ENCODE results near the gene TBATA.
"Not testable (repeated sequence)": the region's sequence is repeated elsewhere in the genome, so short reads cannot be mapped to it uniquely, and the experiment has no call there.

TBATA gene

DNA sequence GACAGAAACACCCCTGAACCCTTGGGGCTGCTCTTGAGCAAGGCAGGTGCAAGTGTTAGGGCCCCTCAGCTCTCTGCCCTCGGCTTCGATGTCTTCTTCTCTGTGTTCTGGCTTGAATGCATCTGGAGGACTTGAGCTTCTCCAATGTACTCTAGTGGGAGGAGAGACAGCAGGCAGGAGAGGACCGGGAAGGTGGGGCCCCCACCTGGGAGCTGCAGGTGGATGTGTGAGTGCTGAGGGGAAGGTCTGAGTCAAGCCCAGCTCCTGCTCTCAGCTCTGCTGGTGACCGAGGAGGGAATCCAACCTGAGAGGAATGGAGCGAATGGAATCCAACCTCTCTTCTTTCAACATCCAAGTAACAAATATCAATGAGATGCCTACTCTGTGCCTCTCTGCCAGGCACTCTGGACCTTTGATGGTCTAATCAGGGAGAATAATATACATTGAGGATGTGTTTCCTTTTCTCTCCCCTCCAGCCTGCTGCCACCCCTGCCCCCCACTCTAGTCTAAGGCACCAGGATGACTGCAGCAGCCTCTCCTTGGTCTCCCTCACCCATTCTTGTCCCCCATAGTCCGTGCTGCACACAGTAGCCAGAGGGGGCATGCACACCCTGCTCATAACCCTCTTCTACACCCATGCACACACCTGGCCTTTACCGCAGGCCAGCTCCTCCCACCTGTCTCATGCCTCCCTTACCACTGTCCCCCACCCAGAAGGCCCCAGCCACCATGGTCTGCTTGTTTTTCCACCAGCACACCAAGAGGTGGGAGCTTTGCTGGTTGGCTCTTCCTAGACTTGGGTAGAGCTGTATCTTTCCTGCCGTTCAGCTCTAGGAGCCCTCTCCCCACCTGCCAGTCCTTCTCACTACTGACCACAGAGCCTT is 13.6 kb downstream of the TBATA start:
- Histone ChIP-seq H3K36me3 (ENCODE audit: control insufficient read depth in 1 of 2, insufficient read depth in 2 of 2, low read depth in 1 of 2, low read length in 2 of 2) (no peaks in the 10 kb centered on the region), H3K27me3 (ENCODE audit: control insufficient read depth in 1 of 2, insufficient read depth in 1 of 2, low read length in 2 of 2) (peaks cover 10 to 34% of the 10 kb centered on the region in 2 experiments), H3K4ac (ENCODE audit: low read depth in 1 of 2, low read length in 2 of 2) (no peak overlapping the region), H3K4me1 (ENCODE audit: control insufficient read depth, insufficient read depth, low read depth, low read length) (peaks cover 7% of the 10 kb centered on the region), H3K79me1 (replicated peaks; ENCODE audit: low read length, poor library complexity, severe bottlenecking) (no peaks in the 10 kb centered on the region), H2AK5ac (ENCODE audit: low read length, severe bottlenecking) (no peak overlapping the region), H3K14ac (ENCODE audit: low read length in 2 of 2) (no peak overlapping the region), H2AFZ (ENCODE audit: low read depth, low read length) (no peak overlapping the region), H2BK15ac (ENCODE audit: low read depth, poor library complexity, severe bottlenecking) (no peak overlapping the region), H4K91ac (ENCODE audit: low read length) (no peak overlapping the region), H3K18ac (ENCODE audit: low read depth in 1 of 2, low read length in 2 of 2) (no peak overlapping the region), H3K23ac (ENCODE audit: low read length in 2 of 2) (no peak overlapping the region), H2BK5ac (ENCODE audit: low read depth, low read length, poor library complexity, severe bottlenecking) (no peak overlapping the region), H2BK12ac (ENCODE audit: low read length in 2 of 2) (no peak overlapping the region), H3K4me3 (ENCODE audit: insufficient read depth in 1 of 2, low read depth in 1 of 2, low read length in 2 of 2) (no peak overlapping the region), H3K27ac (ENCODE audit: low read length, poor library complexity, severe bottlenecking) (no peak overlapping the region), H3K9me3 (ENCODE audit: control insufficient read depth, low read length) (no peaks in the 10 kb centered on the region), H4K8ac (ENCODE audit: low read length) (no peak overlapping the region), H3K4me2 (ENCODE audit: low read length, poor library complexity, severe bottlenecking) (no peak overlapping the region), H2BK120ac (ENCODE audit: low read depth, low read length) (no peak overlapping the region), H3K9ac (ENCODE audit: low read length) (no peak overlapping the region)
- DNase-seq, result no peak
- 81% methylated on average over 8 of the region's 8 CpGs for WGBS

DNA sequence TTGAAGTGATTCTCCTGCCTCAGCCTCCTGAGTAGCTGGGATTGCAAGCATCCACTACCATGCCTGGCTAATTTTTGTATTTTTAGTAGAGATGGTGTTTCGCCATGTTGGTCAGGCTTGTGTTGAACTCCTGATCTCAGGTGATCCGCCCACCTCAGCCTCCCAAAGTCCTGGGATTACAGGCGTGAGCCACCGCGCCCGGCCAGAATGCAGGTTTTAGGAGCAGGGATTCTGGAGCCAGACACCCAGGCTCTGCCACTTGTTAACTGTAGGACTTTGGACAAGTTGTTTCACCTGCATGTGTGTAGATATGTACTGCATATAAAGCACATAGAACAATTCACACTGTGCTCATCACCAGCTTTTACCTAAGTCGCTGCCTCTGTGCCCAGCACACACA is 14.7 kb downstream of the TBATA start:
- H3K14ac ChIP-seq (ENCODE audit: low read length in 2 of 2); DNase-seq; H2BK120ac ChIP-seq (ENCODE audit: low read depth, low read length); H3K23ac ChIP-seq (ENCODE audit: low read length in 2 of 2); H2BK5ac ChIP-seq (ENCODE audit: low read depth, low read length, poor library complexity, severe bottlenecking); H2BK12ac ChIP-seq (ENCODE audit: low read length in 2 of 2); H4K8ac ChIP-seq (ENCODE audit: low read length); H2AFZ ChIP-seq (ENCODE audit: low read depth, low read length); H3K36me3 ChIP-seq (ENCODE audit: control insufficient read depth in 1 of 2, insufficient read depth in 2 of 2, low read depth in 1 of 2, low read length in 2 of 2); H2AK5ac ChIP-seq (ENCODE audit: low read length, severe bottlenecking); H3K4me3 ChIP-seq (ENCODE audit: insufficient read depth in 1 of 2, low read depth in 1 of 2, low read length in 2 of 2); H3K27ac ChIP-seq (ENCODE audit: low read length, poor library complexity, severe bottlenecking); H3K79me1 ChIP-seq (replicated peaks; ENCODE audit: low read length, poor library complexity, severe bottlenecking); H3K9me3 ChIP-seq (ENCODE audit: control insufficient read depth, low read length); H3K4me2 ChIP-seq (ENCODE audit: low read length, poor library complexity, severe bottlenecking); H4K91ac ChIP-seq (ENCODE audit: low read length); H3K4ac ChIP-seq (ENCODE audit: low read depth in 1 of 2, low read length in 2 of 2); H3K4me1 ChIP-seq (ENCODE audit: control insufficient read depth, insufficient read depth, low read depth, low read length); H3K9ac ChIP-seq (ENCODE audit: low read length); H2BK15ac ChIP-seq (ENCODE audit: low read depth, poor library complexity, severe bottlenecking); H3K18ac ChIP-seq (ENCODE audit: low read depth in 1 of 2, low read length in 2 of 2): not testable (repeated sequence)
- H3K27me3 ChIP-seq (ENCODE audit: control insufficient read depth in 1 of 2, insufficient read depth in 1 of 2, low read length in 2 of 2), result peaks cover 10 to 34% of the 10 kb centered on the region in 2 experiments
- 94% methylated on average over 4 of the region's 7 CpGs for WGBS

DNA sequence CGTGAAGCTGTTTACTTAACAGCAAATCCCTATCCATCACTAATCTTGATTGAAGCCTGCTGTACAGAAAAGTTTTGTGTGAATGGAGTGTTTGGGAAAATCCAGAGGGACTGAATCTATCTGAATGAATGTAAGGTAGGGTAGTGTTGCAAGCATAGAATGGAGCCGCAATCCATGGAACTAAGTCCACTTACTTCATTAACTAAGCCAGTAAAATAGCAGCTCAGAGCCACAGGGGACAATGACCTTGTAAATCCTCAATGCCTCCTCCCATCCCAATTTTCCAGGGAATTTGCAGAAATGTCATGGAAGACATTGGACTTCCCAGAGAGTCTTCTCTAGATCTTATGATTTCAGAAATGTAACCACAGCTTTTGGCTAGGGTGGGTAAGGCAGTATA is 15.2 kb downstream of the TBATA start:
- no CpG with 5 or more reads among the region's 2 CpGs for WGBS
- H4K91ac ChIP-seq (ENCODE audit: low read length), result no peak overlapping the region
- H3K79me1 ChIP-seq (replicated peaks; ENCODE audit: low read length, poor library complexity, severe bottlenecking), result no peaks in the 10 kb centered on the region
- H3K14ac ChIP-seq (ENCODE audit: low read length in 2 of 2), result no peak overlapping the region
- no peak for DNase-seq
- H2BK5ac ChIP-seq (ENCODE audit: low read depth, low read length, poor library complexity, severe bottlenecking), result no peak overlapping the region
- H2BK15ac ChIP-seq (ENCODE audit: low read depth, poor library complexity, severe bottlenecking), result no peak overlapping the region
- H3K23ac ChIP-seq (ENCODE audit: low read length in 2 of 2), result no peak overlapping the region
- H2AFZ ChIP-seq (ENCODE audit: low read depth, low read length), result no peak overlapping the region
- H3K4me2 ChIP-seq (ENCODE audit: low read length, poor library complexity, severe bottlenecking), result no peak overlapping the region
- no peak overlapping the region for H3K4me3 ChIP-seq (ENCODE audit: insufficient read depth in 1 of 2, low read depth in 1 of 2, low read length in 2 of 2)
- no peak overlapping the region for H2AK5ac ChIP-seq (ENCODE audit: low read length, severe bottlenecking)
- H3K4ac ChIP-seq (ENCODE audit: low read depth in 1 of 2, low read length in 2 of 2), result no peak overlapping the region
- no peak overlapping the region for H3K18ac ChIP-seq (ENCODE audit: low read depth in 1 of 2, low read length in 2 of 2)
- H2BK12ac ChIP-seq (ENCODE audit: low read length in 2 of 2), result no peak overlapping the region
- H3K27me3 ChIP-seq (ENCODE audit: control insufficient read depth in 1 of 2, insufficient read depth in 1 of 2, low read length in 2 of 2), result peaks cover 10 to 28% of the 10 kb centered on the region in 2 experiments
- H3K36me3 ChIP-seq (ENCODE audit: control insufficient read depth in 1 of 2, insufficient read depth in 2 of 2, low read depth in 1 of 2, low read length in 2 of 2), result no peaks in the 10 kb centered on the region
- H4K8ac ChIP-seq (ENCODE audit: low read length), result no peak overlapping the region
- peaks cover 5% of the 10 kb centered on the region for H3K4me1 ChIP-seq (ENCODE audit: control insufficient read depth, insufficient read depth, low read depth, low read length)
- no peak overlapping the region for H2BK120ac ChIP-seq (ENCODE audit: low read depth, low read length)
- no peak overlapping the region for H3K27ac ChIP-seq (ENCODE audit: low read length, poor library complexity, severe bottlenecking)
- peaks cover 3% of the 10 kb centered on the region for H3K9me3 ChIP-seq (ENCODE audit: control insufficient read depth, low read length)
- H3K9ac ChIP-seq (ENCODE audit: low read length), result no peak overlapping the region

DNA sequence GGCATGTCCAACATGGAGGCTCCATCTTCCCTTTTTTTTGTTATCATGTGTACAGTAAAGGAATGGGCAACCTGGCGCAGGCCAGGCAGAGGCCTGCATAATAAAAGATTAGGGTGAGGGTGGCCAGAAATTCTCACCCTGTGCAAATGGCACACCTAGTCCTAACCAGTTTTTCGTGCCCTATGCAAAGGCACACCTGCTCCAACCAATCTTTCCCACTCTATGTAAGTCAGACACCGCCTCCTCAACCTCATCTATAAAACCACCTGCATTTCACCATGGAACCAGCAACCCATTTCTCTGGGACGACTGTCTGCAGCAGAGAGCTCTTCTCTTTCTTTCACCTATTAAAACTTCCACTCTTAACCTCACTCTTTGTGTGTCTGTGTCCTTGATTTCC is 16.1 kb downstream of the TBATA start:
- H3K4ac ChIP-seq (ENCODE audit: low read depth in 1 of 2, low read length in 2 of 2), result no peak overlapping the region
- H2AK5ac ChIP-seq (ENCODE audit: low read length, severe bottlenecking), result no peak overlapping the region
- no peak for DNase-seq
- H3K4me2 ChIP-seq (ENCODE audit: low read length, poor library complexity, severe bottlenecking), result no peak overlapping the region
- no peak overlapping the region for H3K27ac ChIP-seq (ENCODE audit: low read length, poor library complexity, severe bottlenecking)
- H4K8ac ChIP-seq (ENCODE audit: low read length), result no peak overlapping the region
- H3K4me1 ChIP-seq (ENCODE audit: control insufficient read depth, insufficient read depth, low read depth, low read length), result peaks cover 5% of the 10 kb centered on the region
- H3K23ac ChIP-seq (ENCODE audit: low read length in 2 of 2), result no peak overlapping the region
- H3K14ac ChIP-seq (ENCODE audit: low read length in 2 of 2), result no peak overlapping the region
- WGBS, result 73% methylated on average over 4 of the region's 4 CpGs
- no peak overlapping the region for H2BK120ac ChIP-seq (ENCODE audit: low read depth, low read length)
- no peak overlapping the region for H2BK5ac ChIP-seq (ENCODE audit: low read depth, low read length, poor library complexity, severe bottlenecking)
- H3K9me3 ChIP-seq (ENCODE audit: control insufficient read depth, low read length), result peaks cover 3% of the 10 kb centered on the region
- H2BK12ac ChIP-seq (ENCODE audit: low read length in 2 of 2), result no peak overlapping the region
- no peak overlapping the region for H3K18ac ChIP-seq (ENCODE audit: low read depth in 1 of 2, low read length in 2 of 2)
- no peak overlapping the region for H2AFZ ChIP-seq (ENCODE audit: low read depth, low read length)
- H3K27me3 ChIP-seq (ENCODE audit: control insufficient read depth in 1 of 2, insufficient read depth in 1 of 2, low read length in 2 of 2), result peaks cover 4 to 20% of the 10 kb centered on the region in 2 experiments
- H2BK15ac ChIP-seq (ENCODE audit: low read depth, poor library complexity, severe bottlenecking), result no peak overlapping the region
- H3K4me3 ChIP-seq (ENCODE audit: insufficient read depth in 1 of 2, low read depth in 1 of 2, low read length in 2 of 2), result no peak overlapping the region
- H4K91ac ChIP-seq (ENCODE audit: low read length), result no peak overlapping the region
- no peak overlapping the region for H3K9ac ChIP-seq (ENCODE audit: low read length)
- no peaks in the 10 kb centered on the region for H3K36me3 ChIP-seq (ENCODE audit: control insufficient read depth in 1 of 2, insufficient read depth in 2 of 2, low read depth in 1 of 2, low read length in 2 of 2)
- H3K79me1 ChIP-seq (replicated peaks; ENCODE audit: low read length, poor library complexity, severe bottlenecking), result no peaks in the 10 kb centered on the region

All from mesenchymal stem cell (in vitro differentiated cells and primary cell).